Posterior cingulate gyrus (tissue), 11 donors: ENCODE results near the gene CORO2B.

Experiments
- DNase-seq, 10 donors: peaks; one replicate each; pipeline versions ENCODE4 v3.0.0 to v3.0.0-alpha.2; 2020 to 2021; ENCODE audit warnings: mixed read lengths in 3 of 10
- intact Hi-C: fragments of 100-400 bp; cut with DNase I; formaldehyde crosslinking; loops from one replicate; pipeline ENCODE4 v1.15.1; 2023

The CORO2B gene

GRCh38 chr15:68776477-68777270 lies 197.9 kb downstream of the CORO2B start:
- intact Hi-C loops = no loop called here
- DNase-seq = no peak
